GM12864 (cell line): Measurements from ENCODE around the gene FOXE1.

Experiments
- DNase-seq: peaks from one replicate; pipeline ENCODE4 v3.0.0-alpha.2; 2011; ENCODE audit warnings: low read depth
- H3K4me3 ChIP-seq: 2 replicates; pipeline ENCODE4 v1.5.1; 2011; ENCODE audit warnings: mild to moderate bottlenecking, low read depth, low read length, control low read depth
- TF ChIP-seq, protein P1 (sequence below): IDR thresholded peaks from 2 replicates; pipeline ENCODE4 v1.5.1; 2011; ENCODE audit warnings: low read depth, mild to moderate bottlenecking, moderate library complexity, low read length, control low read depth, inconsistent platforms; ENCODE audit errors: missing control alignments

The FOXE1 gene

DNA sequence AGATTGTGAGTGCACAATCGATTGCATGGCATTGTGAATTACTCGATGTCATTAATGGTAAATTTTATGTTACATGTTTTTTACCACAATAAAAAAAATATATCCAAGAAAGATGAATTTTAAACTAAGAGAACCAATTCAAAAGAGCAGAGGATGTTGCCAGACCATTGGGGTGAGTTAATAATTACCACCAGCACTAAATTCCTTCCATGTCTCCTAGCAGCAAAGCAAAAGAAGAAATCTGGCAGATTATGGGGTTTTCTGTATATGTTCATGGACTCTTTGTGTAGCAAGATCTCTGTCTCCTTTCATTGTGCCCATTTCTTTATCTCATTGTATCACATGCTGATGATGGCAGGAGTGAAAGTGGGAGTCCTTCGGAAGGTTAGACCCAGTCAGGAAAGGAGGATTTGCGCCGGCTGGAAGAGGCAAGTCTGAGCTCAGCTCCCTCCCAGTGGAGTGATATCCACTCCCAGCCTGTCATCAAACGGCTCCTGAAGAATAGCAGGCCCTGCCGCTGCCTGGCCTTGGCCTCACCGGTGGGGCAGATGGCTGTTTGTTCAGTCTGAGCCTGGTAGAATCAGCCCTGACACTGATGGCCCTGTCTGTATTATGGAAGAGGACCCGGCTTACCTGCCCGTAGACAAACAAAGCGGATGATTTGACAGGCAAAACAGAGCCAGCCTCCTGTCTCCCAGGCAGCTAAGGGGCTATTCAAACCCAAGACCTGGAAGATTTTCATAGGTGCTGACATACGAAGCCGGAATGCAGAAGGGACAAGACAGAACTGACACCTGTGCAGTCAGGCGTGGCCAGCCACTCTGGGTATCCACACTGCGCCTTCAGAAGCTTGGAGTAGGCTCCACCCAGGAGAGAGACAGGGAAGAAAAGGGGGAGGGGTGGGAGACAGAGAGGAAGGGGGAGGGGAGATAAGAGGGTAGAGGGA, 21.9 kb upstream of the FOXE1 start:
- no peak overlapping the region for H3K4me3 ChIP-seq
- TF ChIP-seq, protein P1, sequence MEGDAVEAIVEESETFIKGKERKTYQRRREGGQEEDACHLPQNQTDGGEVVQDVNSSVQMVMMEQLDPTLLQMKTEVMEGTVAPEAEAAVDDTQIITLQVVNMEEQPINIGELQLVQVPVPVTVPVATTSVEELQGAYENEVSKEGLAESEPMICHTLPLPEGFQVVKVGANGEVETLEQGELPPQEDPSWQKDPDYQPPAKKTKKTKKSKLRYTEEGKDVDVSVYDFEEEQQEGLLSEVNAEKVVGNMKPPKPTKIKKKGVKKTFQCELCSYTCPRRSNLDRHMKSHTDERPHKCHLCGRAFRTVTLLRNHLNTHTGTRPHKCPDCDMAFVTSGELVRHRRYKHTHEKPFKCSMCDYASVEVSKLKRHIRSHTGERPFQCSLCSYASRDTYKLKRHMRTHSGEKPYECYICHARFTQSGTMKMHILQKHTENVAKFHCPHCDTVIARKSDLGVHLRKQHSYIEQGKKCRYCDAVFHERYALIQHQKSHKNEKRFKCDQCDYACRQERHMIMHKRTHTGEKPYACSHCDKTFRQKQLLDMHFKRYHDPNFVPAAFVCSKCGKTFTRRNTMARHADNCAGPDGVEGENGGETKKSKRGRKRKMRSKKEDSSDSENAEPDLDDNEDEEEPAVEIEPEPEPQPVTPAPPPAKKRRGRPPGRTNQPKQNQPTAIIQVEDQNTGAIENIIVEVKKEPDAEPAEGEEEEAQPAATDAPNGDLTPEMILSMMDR = no peak
- DNase-seq = no peak

DNA sequence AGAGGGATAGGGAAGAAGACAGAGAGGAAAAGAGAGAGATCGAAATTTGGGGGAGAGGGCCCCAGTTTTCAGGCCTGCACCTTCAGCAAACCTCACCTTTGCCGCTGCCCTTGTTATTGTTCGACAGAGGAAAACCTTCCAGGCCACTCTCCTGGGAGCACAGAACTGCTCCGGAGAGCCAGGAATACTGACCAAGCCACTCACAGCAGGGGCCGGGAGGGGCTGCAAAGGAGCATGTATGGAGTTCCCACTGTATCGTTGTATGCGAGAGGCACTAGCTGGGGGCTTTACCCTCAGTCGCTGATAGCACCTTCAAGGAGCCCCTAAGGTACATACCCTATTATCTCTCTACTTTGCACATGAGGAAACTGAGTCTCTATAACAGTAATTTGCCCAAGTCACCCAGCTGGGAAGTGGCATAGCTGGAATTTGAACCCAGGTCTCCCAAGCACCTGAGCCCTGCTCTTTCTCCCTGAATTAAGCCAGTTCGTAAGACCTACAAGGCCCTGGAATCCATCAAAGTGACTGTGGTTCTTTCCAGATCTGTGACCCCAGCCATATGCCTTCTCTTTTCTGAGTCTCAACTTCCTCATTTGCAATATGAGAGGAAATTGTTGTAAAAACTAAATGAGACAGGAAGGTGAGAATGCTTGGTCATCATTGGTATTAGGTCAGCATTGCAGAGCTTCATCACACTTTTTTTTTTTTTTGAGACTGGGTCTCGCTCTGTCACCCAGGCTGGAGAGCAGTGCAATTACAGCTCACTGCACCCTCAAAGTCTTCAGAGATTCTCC, 21.0 kb upstream of the FOXE1 start:
- no peak for DNase-seq
- no peak overlapping the region for H3K4me3 ChIP-seq
- TF ChIP-seq, protein P1 = no peak

DNA sequence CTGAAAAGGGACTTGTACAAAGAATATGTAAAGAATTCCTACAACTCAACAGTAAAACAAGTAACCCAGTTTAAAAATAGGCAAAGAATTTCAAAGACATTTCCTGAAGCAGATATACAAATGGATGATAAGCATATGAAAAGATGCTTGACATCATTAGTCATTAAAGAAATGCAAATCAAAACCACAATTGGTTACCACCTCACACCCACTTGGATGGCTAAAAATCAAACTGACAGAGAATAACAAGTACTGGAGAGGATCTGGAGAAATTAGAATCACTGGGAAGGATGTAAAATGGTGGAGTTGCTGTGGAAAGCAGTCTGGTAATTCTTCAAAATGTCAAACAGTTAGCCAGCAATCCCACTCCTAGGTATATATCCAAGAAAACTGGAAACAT, 12.5 kb upstream of the FOXE1 start:
- TF ChIP-seq, protein P1 = no peak
- no peak for DNase-seq
- no peak overlapping the region for H3K4me3 ChIP-seq

DNA sequence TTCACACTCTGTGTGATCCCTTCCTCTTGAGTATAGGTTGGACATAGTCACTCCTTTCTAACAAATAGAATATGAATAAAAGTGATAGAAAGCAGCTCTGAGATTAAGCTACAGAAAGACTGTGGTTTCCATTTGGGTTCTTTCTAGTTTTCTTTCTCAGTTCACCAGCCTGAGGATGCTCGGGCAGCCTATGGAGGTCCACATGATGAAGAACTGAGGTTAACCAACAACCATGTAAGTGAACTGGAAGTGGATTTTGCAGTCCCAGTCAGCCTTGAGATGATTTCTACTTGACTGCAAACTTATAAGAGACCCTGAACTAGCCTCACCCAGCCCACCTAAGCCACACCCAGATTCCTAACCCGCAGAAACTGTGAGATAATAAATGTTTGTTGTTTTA, 10.1 kb upstream of the FOXE1 start:
- no peak for DNase-seq
- H3K4me3 ChIP-seq = no peak overlapping the region
- TF ChIP-seq, protein P1 = no peak

DNA sequence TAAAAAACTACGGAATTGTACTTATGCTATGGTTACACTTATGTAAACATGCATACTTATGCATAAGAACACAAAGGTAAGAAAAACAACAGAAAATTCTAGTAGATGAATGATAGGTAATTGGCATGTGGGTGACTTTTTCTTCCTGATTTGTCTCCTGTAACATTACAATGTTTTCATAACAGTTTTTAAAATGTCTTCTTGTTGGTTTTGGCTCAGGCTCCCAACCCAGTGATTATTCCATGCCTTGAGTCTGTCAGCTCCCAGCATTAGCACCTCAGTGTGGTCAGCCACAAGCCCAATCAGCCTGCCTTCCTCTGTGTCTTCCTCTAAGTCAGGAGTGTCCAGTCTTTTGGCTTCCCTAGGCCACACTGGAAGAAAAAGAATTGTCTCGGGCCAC, 7.9 kb upstream of the FOXE1 start:
- TF ChIP-seq, protein P1 = no peak
- H3K4me3 ChIP-seq = no peak overlapping the region
- DNase-seq = no peak

DNA sequence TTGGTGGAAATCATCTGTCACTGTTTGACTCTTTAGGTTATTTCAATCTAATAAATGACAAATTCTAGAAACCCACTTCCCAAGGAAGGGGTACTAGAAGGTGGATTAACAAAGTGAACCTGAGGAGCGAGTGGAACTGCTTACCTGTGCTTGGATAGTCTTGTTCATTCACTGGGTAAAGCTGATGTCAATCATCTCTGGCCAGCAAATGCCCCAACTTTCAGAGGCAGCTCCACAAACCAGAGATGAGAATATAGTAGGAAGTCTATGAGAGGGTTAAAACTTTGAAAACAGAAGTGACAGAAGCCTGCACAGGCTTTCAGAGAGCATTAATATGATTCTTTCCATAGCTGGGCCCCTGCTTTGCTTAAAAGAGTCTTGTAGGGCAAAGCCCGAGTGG, 7.3 kb upstream of the FOXE1 start:
- no peak for DNase-seq
- no peak overlapping the region for H3K4me3 ChIP-seq
- TF ChIP-seq, protein P1 = no peak
